ENCODE data around the gene ST6GALNAC3. TPM values are rescaled to one million over a fixed set of nuclear protein-coding genes. Genes with fewer than 3 reads are reported as not detected.

ST6GALNAC3 gene
- total RNA-seq, 1 experiment from 2014 or later, result 0.03 TPM

DNA sequence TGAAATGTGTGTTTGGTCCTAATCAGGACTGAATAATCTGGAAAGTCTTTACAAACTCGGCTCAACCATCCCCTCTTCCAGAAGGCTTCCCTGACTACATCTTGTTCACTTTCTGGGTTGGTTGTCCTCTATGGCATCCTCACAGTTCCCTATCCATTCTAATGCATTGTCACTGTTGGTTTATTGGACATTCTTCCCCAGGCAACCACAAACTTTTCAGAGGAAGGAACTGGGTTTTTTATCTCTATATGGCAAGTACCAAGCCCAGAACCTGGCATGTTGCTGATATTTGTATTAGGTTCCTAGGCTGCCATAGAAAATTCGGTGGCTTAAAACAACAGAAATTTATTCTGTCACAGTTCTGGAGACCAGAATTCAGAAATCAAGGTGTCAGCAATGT lies 429.2 kb downstream of the ST6GALNAC3 start:
- no peaks in the 10 kb centered on the region for H3K9me3 ChIP-seq (ENCODE audit: control insufficient read depth, insufficient read depth, low read depth, low read length)
- in situ Hi-C loops (cut with HindIII; ENCODE audit: low pct_unique_long_range_greater_than_20kb, low sequenced_read_pairs), result no loop called here
- no TSS peak for BruUV-seq (replicated peaks)
- H3K4me3 ChIP-seq (ENCODE audit: low read depth in 2 of 2, low read length in 2 of 2), result no peak overlapping the region
- DNase-seq (ENCODE audit: low read depth, low spot score) (no peak), ATAC-seq (no peak)
- H3K4me1 ChIP-seq (ENCODE audit: control insufficient read depth, insufficient read depth, low read length), result no peaks in the 10 kb centered on the region
- H3K27me3 ChIP-seq (ENCODE audit: control insufficient read depth, insufficient read depth, low read length), result no peaks in the 10 kb centered on the region
- H3K27ac ChIP-seq (ENCODE audit: low read length), result no peak overlapping the region
- intact Hi-C loops (cut with micrococcal nuclease; ENCODE audit: unreplicated experiment), result no loop called here
- ChIA-PET CTCF (no interaction called here), POLR2A (no interaction called here)
- no peaks in the 10 kb centered on the region for H3K36me3 ChIP-seq (ENCODE audit: control insufficient read depth, insufficient read depth, low read length)
- TF ChIP-seq SIN3A (IDR thresholded peaks at IDR 0.05; ENCODE audit: borderline replicate concordance, insufficient read depth, low read depth, low read length) (no peak), POLR2AphosphoS5 (IDR thresholded peaks at IDR 0.05; ENCODE audit: low read depth, low read length) (no peak), TCF7L2 (IDR thresholded peaks at IDR 0.05; ENCODE audit: low read depth, low read length) (no peak), REST (IDR thresholded peaks at IDR 0.05; ENCODE audit: insufficient read depth in 1 of 2, low read depth in 2 of 2, low read length in 1 of 2) (no peak)
- TF ChIP-seq, protein P1, sequence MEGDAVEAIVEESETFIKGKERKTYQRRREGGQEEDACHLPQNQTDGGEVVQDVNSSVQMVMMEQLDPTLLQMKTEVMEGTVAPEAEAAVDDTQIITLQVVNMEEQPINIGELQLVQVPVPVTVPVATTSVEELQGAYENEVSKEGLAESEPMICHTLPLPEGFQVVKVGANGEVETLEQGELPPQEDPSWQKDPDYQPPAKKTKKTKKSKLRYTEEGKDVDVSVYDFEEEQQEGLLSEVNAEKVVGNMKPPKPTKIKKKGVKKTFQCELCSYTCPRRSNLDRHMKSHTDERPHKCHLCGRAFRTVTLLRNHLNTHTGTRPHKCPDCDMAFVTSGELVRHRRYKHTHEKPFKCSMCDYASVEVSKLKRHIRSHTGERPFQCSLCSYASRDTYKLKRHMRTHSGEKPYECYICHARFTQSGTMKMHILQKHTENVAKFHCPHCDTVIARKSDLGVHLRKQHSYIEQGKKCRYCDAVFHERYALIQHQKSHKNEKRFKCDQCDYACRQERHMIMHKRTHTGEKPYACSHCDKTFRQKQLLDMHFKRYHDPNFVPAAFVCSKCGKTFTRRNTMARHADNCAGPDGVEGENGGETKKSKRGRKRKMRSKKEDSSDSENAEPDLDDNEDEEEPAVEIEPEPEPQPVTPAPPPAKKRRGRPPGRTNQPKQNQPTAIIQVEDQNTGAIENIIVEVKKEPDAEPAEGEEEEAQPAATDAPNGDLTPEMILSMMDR (IDR thresholded peaks at IDR 0.05), result no peak

DNA sequence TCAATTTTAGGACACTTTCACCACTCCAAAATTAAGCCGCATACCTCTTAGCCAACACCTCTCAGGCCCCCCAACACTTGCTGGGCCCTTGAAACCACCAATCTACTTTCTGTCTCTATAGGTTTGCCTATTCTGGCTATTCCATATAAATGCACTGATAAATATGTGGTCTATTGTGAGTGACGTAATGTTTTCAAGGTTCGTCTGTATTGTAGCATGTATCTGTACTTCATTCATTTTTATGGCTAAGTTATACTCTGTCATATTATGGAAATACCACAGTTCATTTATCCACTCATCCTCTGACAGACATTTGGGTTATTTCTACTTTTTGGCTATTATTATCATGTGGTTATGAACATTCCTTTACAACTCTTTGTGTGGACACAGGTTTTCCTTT lies 432.8 kb downstream of the ST6GALNAC3 start:
- ChIA-PET CTCF (no interaction called here), POLR2A (no interaction called here)
- in situ Hi-C loops (cut with HindIII; ENCODE audit: low pct_unique_long_range_greater_than_20kb, low sequenced_read_pairs) (no loop called here), intact Hi-C loops (cut with micrococcal nuclease; ENCODE audit: unreplicated experiment) (no loop called here)
- ATAC-seq (no peak), DNase-seq (ENCODE audit: low read depth, low spot score) (no peak)
- no peaks in the 10 kb centered on the region for H3K4me1 ChIP-seq (ENCODE audit: control insufficient read depth, insufficient read depth, low read length)
- no peak overlapping the region for H3K4me3 ChIP-seq (ENCODE audit: low read depth in 2 of 2, low read length in 2 of 2)
- no peaks in the 10 kb centered on the region for H3K36me3 ChIP-seq (ENCODE audit: control insufficient read depth, insufficient read depth, low read length)
- no peaks in the 10 kb centered on the region for H3K9me3 ChIP-seq (ENCODE audit: control insufficient read depth, insufficient read depth, low read depth, low read length)
- H3K27me3 ChIP-seq (ENCODE audit: control insufficient read depth, insufficient read depth, low read length), result no peaks in the 10 kb centered on the region
- BruUV-seq (replicated peaks), result no TSS peak
- TF ChIP-seq TCF7L2 (IDR thresholded peaks at IDR 0.05; ENCODE audit: low read depth, low read length) (no peak), SIN3A (IDR thresholded peaks at IDR 0.05; ENCODE audit: borderline replicate concordance, insufficient read depth, low read depth, low read length) (no peak), POLR2AphosphoS5 (IDR thresholded peaks at IDR 0.05; ENCODE audit: low read depth, low read length) (no peak), REST (IDR thresholded peaks at IDR 0.05; ENCODE audit: insufficient read depth in 1 of 2, low read depth in 2 of 2, low read length in 1 of 2) (no peak)
- H3K27ac ChIP-seq (ENCODE audit: low read length), result no peak overlapping the region
